HepG2 (cell line): ENCODE results near the gene UNC5B.

Experiments
- POLR2AphosphoS5 ChIP-seq: IDR thresholded peaks from 2 replicates; pipeline ENCODE4 v1.6.1; 2012; ENCODE audit warnings: low read depth, low read length
- RBM22 ChIP-seq: fragments of 200-400 bp; formaldehyde crosslinking; optimal IDR thresholded peaks from 2 replicates; pipeline ENCODE3; 2017; ENCODE audit warnings: mild to moderate bottlenecking, low read length, moderate library complexity
- SETDB1 ChIP-seq: sonication (generic); formaldehyde crosslinking; IDR thresholded peaks from 2 replicates; pipeline ENCODE4 v1.5.1; 2020; ENCODE audit warnings: missing genetic modification reagents, mild to moderate bottlenecking, borderline replicate concordance
- SOX5 ChIP-seq: IDR thresholded peaks from 2 replicates; pipeline ENCODE4 v1.6.1; 2016; ENCODE audit warnings: borderline replicate concordance
- TOE1 ChIP-seq: sonication (generic); formaldehyde crosslinking; IDR thresholded peaks from 2 replicates; pipeline ENCODE4 v1.4.0; 2020; ENCODE audit warnings: mild to moderate bottlenecking, missing genetic modification reagents
- ZNF577 ChIP-seq: sonication (generic); formaldehyde crosslinking; IDR thresholded peaks from 2 replicates; pipeline ENCODE4 v1.4.0; 2020; ENCODE audit warnings: mild to moderate bottlenecking, low read depth, missing genetic modification reagents, borderline replicate concordance
- ZNF766 ChIP-seq: sonication (generic); formaldehyde crosslinking; IDR thresholded peaks from 2 replicates; pipeline ENCODE4 v1.5.0; 2020; ENCODE audit warnings: missing genetic modification reagents, borderline replicate concordance
- ZNF773 ChIP-seq: sonication (generic); formaldehyde crosslinking; IDR thresholded peaks from 2 replicates; pipeline ENCODE4 v1.4.0; 2020; ENCODE audit warnings: missing genetic modification reagents, borderline replicate concordance
- TF ChIP-seq, protein P1 (sequence below): sonication (generic); formaldehyde crosslinking; IDR thresholded peaks from 2 replicates; pipeline ENCODE4 v1.5.0; 2020; ENCODE audit warnings: mild to moderate bottlenecking, missing genetic modification reagents, moderate library complexity

DNA sequence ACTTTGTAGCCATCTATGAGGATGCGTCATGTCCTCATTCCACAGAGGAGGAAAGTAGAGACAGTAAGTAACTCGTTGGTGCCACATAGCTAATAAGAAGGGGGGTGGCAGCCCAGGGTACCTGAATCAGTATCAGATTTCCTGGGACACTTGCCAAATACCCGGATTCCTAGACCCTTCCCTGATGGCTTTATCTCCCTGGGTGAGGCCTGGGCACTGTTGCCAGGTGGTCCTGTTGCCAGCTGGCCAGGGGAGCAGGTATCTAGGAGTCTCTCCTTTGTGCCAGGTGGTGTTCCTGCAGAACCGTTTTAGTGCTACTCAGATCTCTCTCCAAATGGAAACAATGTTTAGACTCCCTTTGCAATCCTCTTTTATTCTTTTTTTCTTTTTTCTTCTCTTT, 119.4 kb downstream of the UNC5B start:
- TF ChIP-seq, protein P1, sequence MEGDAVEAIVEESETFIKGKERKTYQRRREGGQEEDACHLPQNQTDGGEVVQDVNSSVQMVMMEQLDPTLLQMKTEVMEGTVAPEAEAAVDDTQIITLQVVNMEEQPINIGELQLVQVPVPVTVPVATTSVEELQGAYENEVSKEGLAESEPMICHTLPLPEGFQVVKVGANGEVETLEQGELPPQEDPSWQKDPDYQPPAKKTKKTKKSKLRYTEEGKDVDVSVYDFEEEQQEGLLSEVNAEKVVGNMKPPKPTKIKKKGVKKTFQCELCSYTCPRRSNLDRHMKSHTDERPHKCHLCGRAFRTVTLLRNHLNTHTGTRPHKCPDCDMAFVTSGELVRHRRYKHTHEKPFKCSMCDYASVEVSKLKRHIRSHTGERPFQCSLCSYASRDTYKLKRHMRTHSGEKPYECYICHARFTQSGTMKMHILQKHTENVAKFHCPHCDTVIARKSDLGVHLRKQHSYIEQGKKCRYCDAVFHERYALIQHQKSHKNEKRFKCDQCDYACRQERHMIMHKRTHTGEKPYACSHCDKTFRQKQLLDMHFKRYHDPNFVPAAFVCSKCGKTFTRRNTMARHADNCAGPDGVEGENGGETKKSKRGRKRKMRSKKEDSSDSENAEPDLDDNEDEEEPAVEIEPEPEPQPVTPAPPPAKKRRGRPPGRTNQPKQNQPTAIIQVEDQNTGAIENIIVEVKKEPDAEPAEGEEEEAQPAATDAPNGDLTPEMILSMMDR (CRISPR knock-in tag) = no peak
- no peak for TF ChIP-seq POLR2AphosphoS5
- no peak for TF ChIP-seq ZNF773
- TF ChIP-seq RBM22 = no peak
- TF ChIP-seq SETDB1 (CRISPR knock-in tag) = no peak
- no peak for TF ChIP-seq SOX5 (CRISPR knock-in tag)
- TF ChIP-seq TOE1 (CRISPR knock-in tag) = no peak
- no peak for TF ChIP-seq ZNF577 (CRISPR knock-in tag)
- TF ChIP-seq ZNF766 = no peak
